Testis (tissue), 2 donors: ENCODE measurements around the gene PCGF1.

Experiments used
- POLR2A ChIP-seq: fragments of 450-650 bp; IDR thresholded peaks from one replicate; pipeline ENCODE4 v1.6.1; 2017; ENCODE audit warnings: antibody characterized with exemption, mild to moderate bottlenecking, moderate library complexity
- TF ChIP-seq, protein P1 (sequence below), 3 experiments: fragments of 450-650 bp in 2 of 3; fragments of 200-600 bp in 1 of 3; sonication (generic) in 1 of 3; IDR thresholded peaks; one replicate each; pipeline ENCODE4 v1.5.1; 2016 to 2019; ENCODE audit warnings: antibody characterized with exemption in 3 of 3, mild to moderate bottlenecking in 2 of 3, moderate library complexity in 1 of 3

DNA sequence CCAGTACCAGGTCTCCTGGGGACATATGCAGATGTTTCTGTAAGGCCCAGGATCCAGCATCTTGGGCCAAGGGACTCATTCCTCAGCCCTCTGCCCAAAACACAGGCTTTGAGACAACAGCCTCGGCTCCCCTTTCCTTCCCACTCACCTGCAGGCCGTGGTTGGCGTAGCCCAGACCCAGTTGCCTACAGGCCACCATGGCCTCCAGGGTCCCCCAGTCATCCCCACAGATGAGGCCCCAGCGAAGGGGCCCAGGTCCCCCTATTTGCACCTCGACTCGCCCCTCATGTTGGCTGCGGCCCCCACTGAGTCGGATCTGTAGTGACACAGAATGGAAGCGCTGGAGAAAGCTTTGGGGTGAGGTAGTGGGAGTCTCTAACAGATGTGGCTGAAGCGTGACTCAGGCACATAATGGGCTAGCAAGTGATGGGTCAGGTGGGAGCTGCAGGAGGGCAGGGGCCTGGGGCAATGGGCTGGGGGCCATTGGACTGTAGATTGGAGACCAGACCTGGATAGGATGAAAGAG lies 28.0 kb upstream of the PCGF1 start:
- TF ChIP-seq POLR2A, result no peak
- TF ChIP-seq, protein P1, sequence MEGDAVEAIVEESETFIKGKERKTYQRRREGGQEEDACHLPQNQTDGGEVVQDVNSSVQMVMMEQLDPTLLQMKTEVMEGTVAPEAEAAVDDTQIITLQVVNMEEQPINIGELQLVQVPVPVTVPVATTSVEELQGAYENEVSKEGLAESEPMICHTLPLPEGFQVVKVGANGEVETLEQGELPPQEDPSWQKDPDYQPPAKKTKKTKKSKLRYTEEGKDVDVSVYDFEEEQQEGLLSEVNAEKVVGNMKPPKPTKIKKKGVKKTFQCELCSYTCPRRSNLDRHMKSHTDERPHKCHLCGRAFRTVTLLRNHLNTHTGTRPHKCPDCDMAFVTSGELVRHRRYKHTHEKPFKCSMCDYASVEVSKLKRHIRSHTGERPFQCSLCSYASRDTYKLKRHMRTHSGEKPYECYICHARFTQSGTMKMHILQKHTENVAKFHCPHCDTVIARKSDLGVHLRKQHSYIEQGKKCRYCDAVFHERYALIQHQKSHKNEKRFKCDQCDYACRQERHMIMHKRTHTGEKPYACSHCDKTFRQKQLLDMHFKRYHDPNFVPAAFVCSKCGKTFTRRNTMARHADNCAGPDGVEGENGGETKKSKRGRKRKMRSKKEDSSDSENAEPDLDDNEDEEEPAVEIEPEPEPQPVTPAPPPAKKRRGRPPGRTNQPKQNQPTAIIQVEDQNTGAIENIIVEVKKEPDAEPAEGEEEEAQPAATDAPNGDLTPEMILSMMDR (IDR thresholded peaks at IDR 0.05), result no peak
